AG10803 (cell line): ENCODE measurements around the gene PLXNB2.

Experiments used
- DNase-seq: peaks from one replicate; pipeline ENCODE4 v3.0.0; 2010; ENCODE audit warnings: low read depth
- H3K4me3 ChIP-seq: 2 replicates; pipeline ENCODE4 v1.5.1; 2011; ENCODE audit warnings: mild to moderate bottlenecking, low read length, control low read depth
- TF ChIP-seq, protein P1 (sequence below): conservative IDR thresholded peaks from 2 replicates; pipeline ENCODE4 v1.5.1; 2011; ENCODE audit warnings: mild to moderate bottlenecking, low read length, control low read depth, inconsistent platforms

The PLXNB2 gene

DNA sequence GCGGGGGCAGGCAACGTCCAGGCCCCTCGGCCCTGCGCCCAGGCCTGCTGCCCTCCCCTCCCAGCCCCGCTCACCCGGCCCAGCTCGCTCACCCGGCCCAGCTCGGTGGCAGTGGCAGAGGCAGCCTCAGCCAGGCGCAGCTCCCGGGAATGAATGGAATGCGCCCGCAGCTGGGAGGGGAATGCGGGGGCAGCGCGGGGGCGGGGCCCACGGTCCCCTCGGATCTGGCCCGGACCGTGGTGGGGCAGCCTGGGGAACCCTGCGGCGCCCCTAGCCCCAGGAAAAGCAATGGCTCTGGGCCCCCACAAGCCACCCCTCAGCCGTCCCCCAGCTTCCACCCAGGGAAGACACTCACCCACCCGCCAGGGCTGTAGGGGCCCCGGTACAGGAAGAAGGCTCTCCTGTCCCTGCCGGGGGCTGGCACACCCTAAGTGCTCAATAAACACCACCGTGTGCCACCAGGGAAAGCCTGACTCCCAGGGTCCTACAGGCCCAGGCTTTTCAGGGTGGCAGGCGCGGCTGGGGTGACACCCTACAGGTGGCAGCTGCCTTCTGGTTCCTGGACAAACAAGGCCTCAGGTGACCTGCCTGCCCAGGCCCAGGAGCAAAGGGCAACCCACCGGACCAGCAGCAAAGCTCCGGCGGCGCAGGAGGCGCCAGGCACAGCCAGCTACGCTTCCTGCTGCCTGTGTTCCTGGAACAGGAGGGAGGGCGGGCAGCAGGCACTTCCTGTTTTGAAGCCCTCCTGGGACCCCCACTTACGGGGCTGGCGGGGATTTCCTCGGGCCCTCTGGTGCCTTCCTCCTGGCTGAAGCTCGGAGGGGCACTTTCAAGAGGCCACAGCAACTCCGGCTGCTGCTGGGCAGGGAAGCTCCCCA is 13.8 kb downstream of the PLXNB2 start:
- H3K4me3 ChIP-seq: peak overlapping the region; percentile 49
- peak; percentile 85 for DNase-seq
- TF ChIP-seq, protein P1, sequence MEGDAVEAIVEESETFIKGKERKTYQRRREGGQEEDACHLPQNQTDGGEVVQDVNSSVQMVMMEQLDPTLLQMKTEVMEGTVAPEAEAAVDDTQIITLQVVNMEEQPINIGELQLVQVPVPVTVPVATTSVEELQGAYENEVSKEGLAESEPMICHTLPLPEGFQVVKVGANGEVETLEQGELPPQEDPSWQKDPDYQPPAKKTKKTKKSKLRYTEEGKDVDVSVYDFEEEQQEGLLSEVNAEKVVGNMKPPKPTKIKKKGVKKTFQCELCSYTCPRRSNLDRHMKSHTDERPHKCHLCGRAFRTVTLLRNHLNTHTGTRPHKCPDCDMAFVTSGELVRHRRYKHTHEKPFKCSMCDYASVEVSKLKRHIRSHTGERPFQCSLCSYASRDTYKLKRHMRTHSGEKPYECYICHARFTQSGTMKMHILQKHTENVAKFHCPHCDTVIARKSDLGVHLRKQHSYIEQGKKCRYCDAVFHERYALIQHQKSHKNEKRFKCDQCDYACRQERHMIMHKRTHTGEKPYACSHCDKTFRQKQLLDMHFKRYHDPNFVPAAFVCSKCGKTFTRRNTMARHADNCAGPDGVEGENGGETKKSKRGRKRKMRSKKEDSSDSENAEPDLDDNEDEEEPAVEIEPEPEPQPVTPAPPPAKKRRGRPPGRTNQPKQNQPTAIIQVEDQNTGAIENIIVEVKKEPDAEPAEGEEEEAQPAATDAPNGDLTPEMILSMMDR: no peak

DNA sequence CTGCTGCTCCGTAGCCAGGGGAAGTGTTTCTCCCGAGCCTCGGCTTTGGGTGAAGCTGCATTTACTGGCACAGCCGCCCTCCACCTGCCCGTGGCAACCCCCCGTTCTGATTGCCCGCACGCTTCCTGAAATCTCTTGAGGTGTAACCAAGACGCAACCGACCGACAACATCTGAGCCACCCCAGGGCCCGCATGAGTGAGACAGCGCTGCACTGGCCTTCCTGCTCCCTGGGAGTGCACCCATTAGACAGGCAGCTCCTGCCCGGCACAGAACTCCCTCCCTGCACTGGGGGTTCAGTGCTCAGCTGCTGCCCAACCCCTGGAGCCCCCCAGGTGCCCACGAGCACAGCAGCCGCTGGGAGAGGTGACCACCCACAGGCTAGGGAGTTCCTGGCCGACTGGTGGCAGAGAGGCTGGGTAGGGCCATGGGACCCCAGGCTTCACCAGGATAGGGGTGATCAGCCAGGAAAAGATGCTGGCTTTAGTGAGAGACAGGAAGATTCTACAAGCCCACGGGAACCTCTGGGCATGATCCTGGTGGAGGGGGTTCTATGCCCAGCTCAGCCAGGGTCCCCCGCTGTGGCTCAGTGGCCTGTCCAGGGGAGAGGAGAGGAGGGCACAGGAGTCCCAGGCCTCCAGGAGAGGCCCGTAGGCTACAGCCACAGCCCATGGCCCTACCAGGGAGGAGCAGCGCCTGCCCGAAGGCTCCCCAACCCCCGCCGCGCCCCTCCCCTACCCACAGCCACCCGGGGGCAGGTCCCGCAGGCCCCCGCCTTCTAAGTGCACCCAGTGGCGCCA is 14.6 kb downstream of the PLXNB2 start:
- H3K4me3 ChIP-seq: peak overlapping the region; percentile 49
- TF ChIP-seq, protein P1: no peak
- DNase-seq: no peak

DNA sequence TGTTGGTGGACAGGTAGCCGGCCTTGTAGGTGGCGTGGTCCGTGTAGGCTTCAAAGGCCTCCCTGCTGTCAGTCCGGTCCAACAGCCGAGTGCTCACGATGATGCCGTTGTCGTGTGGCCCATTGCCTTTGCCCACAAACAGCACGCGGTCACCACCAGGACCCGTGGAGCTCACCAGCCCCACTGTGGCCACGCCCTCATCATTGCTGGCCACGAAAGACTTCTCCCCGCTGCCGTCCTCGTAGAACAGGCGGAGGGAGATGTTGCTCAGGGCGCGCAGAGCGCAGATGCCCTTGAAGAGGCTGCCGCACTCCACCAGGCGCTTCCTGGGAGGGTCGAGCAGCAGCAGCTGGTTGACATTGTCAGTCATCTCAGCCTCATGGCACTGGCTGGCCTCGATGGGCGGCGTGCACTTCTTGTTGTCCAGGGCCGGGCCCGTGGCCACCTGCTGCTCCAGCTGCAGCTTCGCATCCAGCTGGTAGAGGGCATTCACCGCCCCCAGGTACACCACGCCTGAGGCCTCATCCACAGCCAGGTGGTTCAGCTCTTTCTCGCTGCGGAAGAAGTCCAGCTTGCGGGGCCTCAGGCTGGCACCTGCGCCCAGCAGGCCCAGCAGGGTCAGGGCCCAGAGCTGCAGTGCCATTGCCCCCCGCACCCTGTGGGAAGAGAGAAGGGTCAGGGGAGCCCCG is 17.4 kb downstream of the PLXNB2 start:
- TF ChIP-seq, protein P1: no peak
- no peak overlapping the region for H3K4me3 ChIP-seq
- no peak for DNase-seq

DNA sequence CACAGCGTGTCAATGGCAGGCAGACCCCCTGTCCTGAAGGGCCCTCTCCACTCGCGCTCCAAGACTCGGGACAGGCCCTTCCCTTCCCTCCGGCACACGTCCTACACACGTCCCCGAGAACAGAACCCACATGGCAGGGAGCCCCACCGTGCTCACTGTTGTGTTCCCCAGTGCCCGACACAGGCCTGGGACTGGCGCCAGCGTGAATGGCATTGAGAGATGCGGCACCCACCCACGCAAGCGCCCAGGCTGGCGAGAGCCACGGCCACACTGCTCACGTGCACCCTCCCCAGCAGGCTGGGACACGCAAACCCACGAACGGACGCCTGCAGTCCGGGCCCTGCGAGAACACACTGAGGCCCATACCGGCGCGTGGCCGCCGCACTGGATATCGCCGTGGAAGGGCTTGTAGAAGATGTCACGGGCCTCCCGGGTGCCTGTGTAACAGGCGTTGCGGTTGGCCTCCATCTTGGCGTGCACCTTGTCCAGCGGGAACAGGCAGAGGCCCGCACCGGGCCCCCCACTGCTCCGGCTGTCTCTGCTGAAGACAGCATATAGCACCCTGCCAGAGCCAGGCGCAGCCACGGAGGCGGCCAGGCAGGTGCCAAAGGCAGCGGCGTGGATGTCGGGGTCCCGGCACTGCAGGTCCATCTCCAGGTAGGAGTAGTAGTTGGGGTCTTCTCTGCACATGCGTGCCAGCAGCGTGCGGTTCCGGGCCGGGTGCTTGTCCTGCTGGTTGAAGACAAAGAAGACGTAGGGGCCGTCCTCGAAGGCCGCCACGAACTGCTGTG is 18.1 kb downstream of the PLXNB2 start:
- H3K4me3 ChIP-seq: no peak overlapping the region
- DNase-seq: no peak
- TF ChIP-seq, protein P1: no peak

DNA sequence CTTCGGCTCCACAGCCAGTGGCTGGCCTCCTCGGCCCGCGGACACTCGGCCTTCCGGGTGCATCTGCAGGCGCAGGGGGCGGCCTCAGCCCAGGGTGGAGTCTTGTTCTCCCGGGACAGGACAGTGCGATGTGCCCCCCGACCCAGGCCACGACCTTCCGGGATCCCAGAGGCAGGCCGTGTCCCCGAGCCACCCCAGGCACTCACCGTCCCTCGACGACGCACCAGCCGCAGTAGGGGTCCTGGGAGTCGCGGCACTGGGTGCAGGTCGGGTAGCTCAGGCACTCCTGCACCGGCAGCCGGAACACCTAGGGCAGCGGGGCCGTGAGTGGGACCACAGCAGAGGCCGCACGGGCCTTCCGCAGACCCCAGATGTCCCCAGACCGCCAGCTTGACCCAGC is 19.7 kb downstream of the PLXNB2 start:
- H3K4me3 ChIP-seq: no peak overlapping the region
- no peak for DNase-seq
- TF ChIP-seq, protein P1: no peak

DNA sequence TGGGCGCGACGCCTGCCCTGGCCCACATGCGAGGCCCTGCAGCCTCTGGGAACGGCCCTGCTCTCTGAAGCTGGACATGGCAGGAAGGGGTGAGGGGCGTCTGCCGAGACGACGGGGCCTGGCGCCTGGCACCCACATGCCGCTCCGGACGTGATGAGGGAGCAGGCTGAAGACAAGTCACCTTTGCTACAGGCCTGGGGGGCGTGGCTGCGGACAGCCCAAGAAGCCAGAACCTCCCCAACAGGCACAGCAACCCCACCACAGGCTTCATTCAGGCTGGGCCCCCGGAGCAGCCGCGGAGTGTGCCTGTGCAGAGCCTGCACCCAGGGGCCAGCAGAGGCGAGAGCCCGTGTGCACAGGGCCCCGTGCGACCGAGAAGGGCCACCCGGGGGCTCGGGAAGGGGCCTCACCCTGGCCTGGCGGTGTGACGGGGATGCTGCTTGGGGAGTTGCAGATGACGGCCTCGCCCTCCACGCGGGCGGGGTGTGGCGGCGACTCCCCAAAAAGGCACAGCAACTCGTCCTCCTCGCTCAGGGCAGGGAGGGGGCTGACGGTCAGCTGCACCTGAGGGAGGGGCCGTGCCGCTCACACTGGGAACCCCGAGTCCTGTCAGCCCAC is 20.6 kb downstream of the PLXNB2 start:
- no peak for DNase-seq
- H3K4me3 ChIP-seq: no peak overlapping the region
- TF ChIP-seq, protein P1: no peak
